Measurements from ENCODE around the gene WTIP.

GRCh38 chr19:34490141-34490766 is 8.7 kb downstream of the WTIP start:
- TF ChIP-seq, protein P1, sequence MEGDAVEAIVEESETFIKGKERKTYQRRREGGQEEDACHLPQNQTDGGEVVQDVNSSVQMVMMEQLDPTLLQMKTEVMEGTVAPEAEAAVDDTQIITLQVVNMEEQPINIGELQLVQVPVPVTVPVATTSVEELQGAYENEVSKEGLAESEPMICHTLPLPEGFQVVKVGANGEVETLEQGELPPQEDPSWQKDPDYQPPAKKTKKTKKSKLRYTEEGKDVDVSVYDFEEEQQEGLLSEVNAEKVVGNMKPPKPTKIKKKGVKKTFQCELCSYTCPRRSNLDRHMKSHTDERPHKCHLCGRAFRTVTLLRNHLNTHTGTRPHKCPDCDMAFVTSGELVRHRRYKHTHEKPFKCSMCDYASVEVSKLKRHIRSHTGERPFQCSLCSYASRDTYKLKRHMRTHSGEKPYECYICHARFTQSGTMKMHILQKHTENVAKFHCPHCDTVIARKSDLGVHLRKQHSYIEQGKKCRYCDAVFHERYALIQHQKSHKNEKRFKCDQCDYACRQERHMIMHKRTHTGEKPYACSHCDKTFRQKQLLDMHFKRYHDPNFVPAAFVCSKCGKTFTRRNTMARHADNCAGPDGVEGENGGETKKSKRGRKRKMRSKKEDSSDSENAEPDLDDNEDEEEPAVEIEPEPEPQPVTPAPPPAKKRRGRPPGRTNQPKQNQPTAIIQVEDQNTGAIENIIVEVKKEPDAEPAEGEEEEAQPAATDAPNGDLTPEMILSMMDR (IDR thresholded peaks at IDR 0.05; ENCODE audit: insufficient read depth, low read length, poor library complexity, severe bottlenecking) = no peak
- no peak for TF ChIP-seq EZH2phosphoT487 (conservative IDR thresholded peaks at IDR 0.05; ENCODE audit: low read length)

Measured in SU-DHL-6 (cell line).